HEK293 (cell line): ENCODE results near the gene NFKBIB.

Source experiments
- CTCF ChIP-seq: fragments of 450-650 bp; formaldehyde crosslinking; IDR thresholded peaks from 2 replicates; pipeline ENCODE4 v1.5.1; 2016; ENCODE audit warnings: missing biosample characterization, missing genetic modification characterization
- HOXD13 ChIP-seq: sonication (generic); formaldehyde crosslinking; IDR thresholded peaks from 2 replicates; pipeline ENCODE4 v1.8.0; 2022; ENCODE audit warnings: missing genetic modification reagents, borderline replicate concordance
- TRIM28 ChIP-seq: IDR thresholded peaks from 2 replicates; pipeline ENCODE4 v1.6.1; 2011; ENCODE audit warnings: low read length, control low read depth, borderline replicate concordance
- ZBTB1 ChIP-seq: fragments of 450-650 bp; formaldehyde crosslinking; IDR thresholded peaks from 2 replicates; pipeline ENCODE4 v1.5.1; 2016; ENCODE audit warnings: missing biosample characterization, missing genetic modification characterization
- ZBTB21 ChIP-seq: fragments of 450-650 bp; formaldehyde crosslinking; IDR thresholded peaks from 2 replicates; pipeline ENCODE4 v1.5.1; 2017; ENCODE audit warnings: missing biosample characterization, missing genetic modification characterization
- ZBTB7A ChIP-seq: fragments of 450-650 bp; formaldehyde crosslinking; IDR thresholded peaks from 2 replicates; pipeline ENCODE4 v1.5.1; 2016; ENCODE audit warnings: low read depth, missing biosample characterization, missing genetic modification characterization
- ZEB2 ChIP-seq: fragments of 450-650 bp; formaldehyde crosslinking; IDR thresholded peaks from 2 replicates; pipeline ENCODE4 v1.5.1; 2016; ENCODE audit warnings: missing biosample characterization, missing genetic modification characterization
- ZNF112 ChIP-seq: fragments of 450-650 bp; formaldehyde crosslinking; IDR thresholded peaks from 2 replicates; pipeline ENCODE4 v1.5.0; 2017; ENCODE audit warnings: missing biosample characterization, missing genetic modification characterization
- ZNF121 ChIP-seq: fragments of 450-650 bp; formaldehyde crosslinking; IDR thresholded peaks from 2 replicates; pipeline ENCODE4 v1.5.1; 2016; ENCODE audit warnings: missing biosample characterization, missing genetic modification characterization
- ZNF24 ChIP-seq: fragments of 450-650 bp; formaldehyde crosslinking; IDR thresholded peaks from 2 replicates; pipeline ENCODE4 v1.5.1; 2016; ENCODE audit warnings: missing biosample characterization, missing genetic modification characterization
- ZNF560 ChIP-seq: fragments of 450-650 bp; formaldehyde crosslinking; IDR thresholded peaks from 2 replicates; pipeline ENCODE4 v1.5.1; 2017; ENCODE audit warnings: missing biosample characterization, missing genetic modification characterization, borderline replicate concordance
- ZNF639 ChIP-seq: fragments of 450-650 bp; formaldehyde crosslinking; IDR thresholded peaks from 2 replicates; pipeline ENCODE4 v1.5.1; 2016; ENCODE audit warnings: missing biosample characterization, missing genetic modification characterization
- ZNF792 ChIP-seq: fragments of 450-650 bp; formaldehyde crosslinking; IDR thresholded peaks from 2 replicates; pipeline ENCODE4 v1.5.1; 2016; ENCODE audit warnings: missing biosample characterization, missing genetic modification characterization
- TF ChIP-seq, protein P1 (sequence below): fragments of 450-650 bp; IDR thresholded peaks from 2 replicates; pipeline ENCODE4 v1.5.1; 2018; ENCODE audit warnings: missing biosample characterization, mild to moderate bottlenecking, missing genetic modification characterization

GRCh38 chr19:38949580-38950367 lies 50.0 kb downstream of the NFKBIB start:
- no peak for TF ChIP-seq ZEB2
- TF ChIP-seq ZBTB21 (tag by site-specific recombination), result no peak
- TF ChIP-seq ZBTB1 (tag by site-specific recombination), result no peak
- TF ChIP-seq ZBTB7A (tag by site-specific recombination), result no peak
- TF ChIP-seq CTCF, result no peak
- TF ChIP-seq ZNF112, result no peak
- no peak for TF ChIP-seq TRIM28
- no peak for TF ChIP-seq ZNF24 (tag by site-specific recombination)
- TF ChIP-seq, protein P1, sequence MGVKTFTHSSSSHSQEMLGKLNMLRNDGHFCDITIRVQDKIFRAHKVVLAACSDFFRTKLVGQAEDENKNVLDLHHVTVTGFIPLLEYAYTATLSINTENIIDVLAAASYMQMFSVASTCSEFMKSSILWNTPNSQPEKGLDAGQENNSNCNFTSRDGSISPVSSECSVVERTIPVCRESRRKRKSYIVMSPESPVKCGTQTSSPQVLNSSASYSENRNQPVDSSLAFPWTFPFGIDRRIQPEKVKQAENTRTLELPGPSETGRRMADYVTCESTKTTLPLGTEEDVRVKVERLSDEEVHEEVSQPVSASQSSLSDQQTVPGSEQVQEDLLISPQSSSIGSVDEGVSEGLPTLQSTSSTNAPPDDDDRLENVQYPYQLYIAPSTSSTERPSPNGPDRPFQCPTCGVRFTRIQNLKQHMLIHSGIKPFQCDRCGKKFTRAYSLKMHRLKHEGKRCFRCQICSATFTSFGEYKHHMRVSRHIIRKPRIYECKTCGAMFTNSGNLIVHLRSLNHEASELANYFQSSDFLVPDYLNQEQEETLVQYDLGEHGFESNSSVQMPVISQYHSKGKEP (tag by site-specific recombination), result no peak
- TF ChIP-seq ZNF121 (tag by site-specific recombination), result no peak
- TF ChIP-seq ZNF560 (tag by site-specific recombination), result no peak
- no peak for TF ChIP-seq ZNF639 (tag by site-specific recombination)
- TF ChIP-seq ZNF792 (tag by site-specific recombination), result no peak
- TF ChIP-seq HOXD13, result no peak
